ENCODE data around the gene EML5. TPM values are rescaled to one million over a fixed set of nuclear protein-coding genes. Genes with fewer than 3 reads are reported as not detected.

Gene EML5
- total and polyA plus RNA-seq, 2 donors (not counting 3 experiments of a cell fraction or from before 2014, with no cell fraction given) = not detected

- H3K9ac ChIP-seq (replicated peaks; ENCODE audit: extremely low read depth, insufficient read depth, low read length) = no peak overlapping the region
- H3K9me3 ChIP-seq (replicated peaks; ENCODE audit: control insufficient read depth, insufficient read depth, low read length) = no peaks in the 10 kb centered on the region
- POLR2A ChIA-PET = no interaction called here
- H3K4me2 ChIP-seq (ENCODE audit: insufficient read depth, low read length) = no peak overlapping the region
- H3K36me3 ChIP-seq (ENCODE audit: control insufficient read depth in 2 of 2, extremely low read depth in 1 of 2, insufficient read depth in 2 of 2, low read length in 2 of 2) = no peaks in the 10 kb centered on the region
- no peak overlapping the region for H2AFZ ChIP-seq (ENCODE audit: low read depth, low read length)
- FAIRE-seq (no peak), DNase-seq (ENCODE audit: low read depth, low spot score) (no peak)
- peaks cover 0 to 2% of the 10 kb centered on the region in 2 experiments for H3K27me3 ChIP-seq (ENCODE audit: control insufficient read depth in 2 of 2, insufficient read depth in 2 of 2, low read length in 2 of 2)
- CTCF ChIA-PET = no interaction called here
- BruUV-seq (replicated peaks) = no TSS peak
- intact Hi-C loops (cut with micrococcal nuclease) (no loop called here), dilution Hi-C loops (cut with MboI; ENCODE audit: extremely low pct_ligation_motif_present, low sequenced_read_pairs) (no loop called here)
- no peak overlapping the region for H3K4me3 ChIP-seq (replicated peaks in 1 of 3; ENCODE audit: insufficient read depth in 1 of 3, low read depth in 1 of 3, low read length in 3 of 3)
- H4K20me1 ChIP-seq (replicated peaks; ENCODE audit: control insufficient read depth, extremely low read depth, insufficient read depth, low read length) = no peaks in the 10 kb centered on the region
- H3K9me1 ChIP-seq (replicated peaks; ENCODE audit: control insufficient read depth, extremely low read depth, insufficient read depth, low read length) = no peaks in the 10 kb centered on the region
- H3K79me2 ChIP-seq (ENCODE audit: control insufficient read depth, insufficient read depth, low read length) = no peaks in the 10 kb centered on the region
- H3K27ac ChIP-seq (ENCODE audit: insufficient read depth, low read depth, low read length) = no peak overlapping the region
- H3K4me1 ChIP-seq (ENCODE audit: control insufficient read depth, extremely low read depth, insufficient read depth, low read length) = no peaks in the 10 kb centered on the region
- no peak for TF ChIP-seq CTCF (IDR thresholded peaks at IDR 0.05; ENCODE audit: extremely low read depth in 1 of 2, insufficient read depth in 1 of 2, low read depth in 1 of 2, low read length in 2 of 2)
- no peak for TF ChIP-seq FOS (IDR thresholded peaks at IDR 0.05; ENCODE audit: borderline replicate concordance, insufficient read depth, low read length)
- TF ChIP-seq GATA2 (IDR thresholded peaks at IDR 0.05; ENCODE audit: insufficient read depth, insufficient read length, low read depth, low read length) = no peak
- TF ChIP-seq POLR2A (IDR thresholded peaks at IDR 0.05; ENCODE audit: low read depth, low read length) = no peak
Observed at GRCh38 chr14:88707088-88707487, 85.7 kb downstream of the EML5 start.

GRCh38 chr14:88706425-88706824 lies 86.3 kb downstream of the EML5 start:
- intact Hi-C loops (cut with micrococcal nuclease) (no loop called here), dilution Hi-C loops (cut with MboI; ENCODE audit: extremely low pct_ligation_motif_present, low sequenced_read_pairs) (no loop called here)
- H3K27ac ChIP-seq (ENCODE audit: insufficient read depth, low read depth, low read length) = no peak overlapping the region
- CTCF ChIA-PET = no interaction called here
- H3K9me1 ChIP-seq (replicated peaks; ENCODE audit: control insufficient read depth, extremely low read depth, insufficient read depth, low read length) = no peaks in the 10 kb centered on the region
- H3K4me3 ChIP-seq (replicated peaks in 1 of 3; ENCODE audit: insufficient read depth in 1 of 3, low read depth in 1 of 3, low read length in 3 of 3) = no peak overlapping the region
- H3K36me3 ChIP-seq (ENCODE audit: control insufficient read depth in 2 of 2, extremely low read depth in 1 of 2, insufficient read depth in 2 of 2, low read length in 2 of 2) = no peaks in the 10 kb centered on the region
- DNase-seq (ENCODE audit: low read depth, low spot score) (no peak), FAIRE-seq (no peak)
- TF ChIP-seq FOS (IDR thresholded peaks at IDR 0.05; ENCODE audit: borderline replicate concordance, insufficient read depth, low read length) = no peak
- no peak for TF ChIP-seq CTCF (IDR thresholded peaks at IDR 0.05; ENCODE audit: extremely low read depth in 1 of 2, insufficient read depth in 1 of 2, low read depth in 1 of 2, low read length in 2 of 2)
- TF ChIP-seq GATA2 (IDR thresholded peaks at IDR 0.05; ENCODE audit: insufficient read depth, insufficient read length, low read depth, low read length) = no peak
- no peak for TF ChIP-seq POLR2AphosphoS5 (IDR thresholded peaks at IDR 0.05; ENCODE audit: insufficient read depth, low read depth, low read length)
- TF ChIP-seq JUN (IDR thresholded peaks at IDR 0.05; ENCODE audit: borderline replicate concordance, insufficient read depth, insufficient read length, low read depth) = no peak
- no peak for TF ChIP-seq POLR2A (IDR thresholded peaks at IDR 0.05; ENCODE audit: low read depth, low read length)
- no peak for TF ChIP-seq MAX (IDR thresholded peaks at IDR 0.05; ENCODE audit: insufficient read depth, insufficient read length)
- TF ChIP-seq MYC (IDR thresholded peaks at IDR 0.05; ENCODE audit: low read depth, low read length) = no peak
- no peak for TF ChIP-seq EZH2 (IDR thresholded peaks at IDR 0.05; ENCODE audit: borderline replicate concordance, low read depth, low read length, severe bottlenecking)
- peaks cover 0 to 2% of the 10 kb centered on the region in 2 experiments for H3K27me3 ChIP-seq (ENCODE audit: control insufficient read depth in 2 of 2, insufficient read depth in 2 of 2, low read length in 2 of 2)
- H2AFZ ChIP-seq (ENCODE audit: low read depth, low read length) = no peak overlapping the region
- no TSS peak for BruUV-seq (replicated peaks)
- no peak overlapping the region for H3K4me2 ChIP-seq (ENCODE audit: insufficient read depth, low read length)
- no peaks in the 10 kb centered on the region for H3K4me1 ChIP-seq (ENCODE audit: control insufficient read depth, extremely low read depth, insufficient read depth, low read length)
- H3K9ac ChIP-seq (replicated peaks; ENCODE audit: extremely low read depth, insufficient read depth, low read length) = no peak overlapping the region
- H3K79me2 ChIP-seq (ENCODE audit: control insufficient read depth, insufficient read depth, low read length) = no peaks in the 10 kb centered on the region
- H3K9me3 ChIP-seq (replicated peaks; ENCODE audit: control insufficient read depth, insufficient read depth, low read length) = no peaks in the 10 kb centered on the region
- no peaks in the 10 kb centered on the region for H4K20me1 ChIP-seq (replicated peaks; ENCODE audit: control insufficient read depth, extremely low read depth, insufficient read depth, low read length)
- POLR2A ChIA-PET = no interaction called here

All from endothelial cell of umbilical vein (primary cell).